Astrocyte of the cerebellum (primary cell): Measurements from ENCODE around the gene TMEFF2.

ENCODE experiments used
- DNase-seq: peaks from one replicate; pipeline ENCODE4 v3.0.0-alpha.2; 2011; ENCODE audit warnings: low read depth
- H3K4me3 ChIP-seq: 2 replicates; pipeline ENCODE4 v1.5.1; 2011; ENCODE audit warnings: mild to moderate bottlenecking, low read depth, low read length, moderate library complexity
- in situ Hi-C: cut with HindIII; loops from 2 replicates; pipeline ENCODE4 v1.10.0; 2017; ENCODE audit warnings: low sequenced_read_pairs
- TF ChIP-seq, protein P1 (sequence below): IDR thresholded peaks from 2 replicates; pipeline ENCODE4 v1.5.1; 2012; ENCODE audit warnings: low read length, low read depth, moderate library complexity, mild to moderate bottlenecking; ENCODE audit errors: missing control alignments

Gene TMEFF2

DNA sequence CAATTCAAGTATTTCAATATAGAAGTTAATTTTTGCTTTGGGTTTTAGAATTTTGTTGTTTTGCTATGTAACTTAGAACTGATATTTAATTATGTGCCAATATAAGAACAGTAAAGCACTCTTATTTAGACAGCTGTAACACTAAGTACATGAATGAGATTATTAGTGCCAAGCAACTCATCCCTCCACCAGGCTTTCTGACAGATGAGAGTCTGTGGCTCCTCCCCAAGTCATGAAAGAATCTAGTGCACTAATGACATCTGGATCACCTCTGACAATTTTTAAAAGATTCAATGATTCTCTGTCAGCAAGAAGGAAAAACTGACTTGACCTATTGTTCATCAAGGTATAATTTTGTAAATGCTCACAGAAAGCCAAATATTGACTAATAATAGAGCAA, 67.8 kb downstream of the TMEFF2 start:
- H3K4me3 ChIP-seq, result no peak overlapping the region
- no peak for DNase-seq
- TF ChIP-seq, protein P1, sequence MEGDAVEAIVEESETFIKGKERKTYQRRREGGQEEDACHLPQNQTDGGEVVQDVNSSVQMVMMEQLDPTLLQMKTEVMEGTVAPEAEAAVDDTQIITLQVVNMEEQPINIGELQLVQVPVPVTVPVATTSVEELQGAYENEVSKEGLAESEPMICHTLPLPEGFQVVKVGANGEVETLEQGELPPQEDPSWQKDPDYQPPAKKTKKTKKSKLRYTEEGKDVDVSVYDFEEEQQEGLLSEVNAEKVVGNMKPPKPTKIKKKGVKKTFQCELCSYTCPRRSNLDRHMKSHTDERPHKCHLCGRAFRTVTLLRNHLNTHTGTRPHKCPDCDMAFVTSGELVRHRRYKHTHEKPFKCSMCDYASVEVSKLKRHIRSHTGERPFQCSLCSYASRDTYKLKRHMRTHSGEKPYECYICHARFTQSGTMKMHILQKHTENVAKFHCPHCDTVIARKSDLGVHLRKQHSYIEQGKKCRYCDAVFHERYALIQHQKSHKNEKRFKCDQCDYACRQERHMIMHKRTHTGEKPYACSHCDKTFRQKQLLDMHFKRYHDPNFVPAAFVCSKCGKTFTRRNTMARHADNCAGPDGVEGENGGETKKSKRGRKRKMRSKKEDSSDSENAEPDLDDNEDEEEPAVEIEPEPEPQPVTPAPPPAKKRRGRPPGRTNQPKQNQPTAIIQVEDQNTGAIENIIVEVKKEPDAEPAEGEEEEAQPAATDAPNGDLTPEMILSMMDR, result no peak
- in situ Hi-C loops, result no loop called here

DNA sequence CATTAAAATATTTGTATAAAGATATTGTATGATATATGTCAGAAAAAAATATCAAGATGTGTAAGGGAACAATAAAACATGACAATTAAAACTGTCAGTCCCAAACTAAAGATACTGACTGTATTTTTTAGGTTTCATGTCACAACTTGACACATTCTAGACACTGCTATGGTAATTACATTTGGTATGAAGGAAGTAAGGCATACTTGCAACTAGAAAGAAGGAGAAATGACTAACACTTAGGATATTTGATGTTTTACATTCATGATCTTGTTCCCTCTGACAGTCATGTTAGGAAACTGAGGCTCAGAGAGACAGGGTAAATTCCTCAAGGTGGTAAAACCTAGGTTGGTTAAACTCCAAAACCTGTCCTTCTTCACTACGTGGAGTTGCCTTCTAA, 68.3 kb downstream of the TMEFF2 start:
- in situ Hi-C loops, result no loop called here
- DNase-seq, result no peak
- H3K4me3 ChIP-seq, result no peak overlapping the region
- TF ChIP-seq, protein P1, result no peak

DNA sequence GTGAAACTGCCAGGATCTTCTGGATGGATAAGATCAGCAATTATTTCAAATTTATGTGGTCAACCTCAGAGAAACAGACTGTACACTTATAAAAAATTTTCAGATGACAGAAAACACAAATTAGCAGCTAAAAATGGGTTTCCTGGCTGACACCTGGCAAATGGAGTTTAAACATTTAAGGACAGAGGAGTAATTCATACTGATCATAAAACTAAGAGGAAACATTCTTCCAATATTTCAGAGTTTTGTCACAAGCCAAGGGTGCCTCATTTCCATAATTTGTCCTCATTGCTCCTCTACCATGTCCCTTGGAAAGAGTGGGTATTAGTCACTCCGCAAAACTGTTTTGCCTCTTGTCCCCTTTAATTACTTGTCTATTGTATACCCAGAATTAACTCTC, 70.2 kb downstream of the TMEFF2 start:
- DNase-seq, result peak; percentile 32
- no peak overlapping the region for H3K4me3 ChIP-seq
- in situ Hi-C loops, result no loop called here
- TF ChIP-seq, protein P1, result no peak

DNA sequence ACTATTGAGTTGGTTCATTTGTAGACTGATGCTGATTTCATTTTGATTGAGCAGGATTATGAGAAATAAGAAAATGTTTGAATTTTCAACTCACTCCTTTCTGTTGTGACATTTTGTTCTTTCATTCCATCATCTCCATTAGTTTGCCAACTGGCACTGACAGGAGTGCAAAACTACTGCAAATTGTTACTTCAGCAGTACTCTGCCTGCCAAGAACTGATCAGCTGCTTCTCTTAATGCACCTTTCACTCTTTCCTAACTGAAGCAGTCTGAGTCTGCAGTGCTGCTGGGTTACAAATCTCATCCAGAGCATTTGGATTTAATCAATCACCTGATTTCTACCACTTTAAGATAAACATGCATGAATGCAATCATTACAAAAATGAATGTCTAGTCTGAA, 70.9 kb downstream of the TMEFF2 start:
- TF ChIP-seq, protein P1, result no peak
- in situ Hi-C loops, result no loop called here
- DNase-seq, result no peak
- no peak overlapping the region for H3K4me3 ChIP-seq

DNA sequence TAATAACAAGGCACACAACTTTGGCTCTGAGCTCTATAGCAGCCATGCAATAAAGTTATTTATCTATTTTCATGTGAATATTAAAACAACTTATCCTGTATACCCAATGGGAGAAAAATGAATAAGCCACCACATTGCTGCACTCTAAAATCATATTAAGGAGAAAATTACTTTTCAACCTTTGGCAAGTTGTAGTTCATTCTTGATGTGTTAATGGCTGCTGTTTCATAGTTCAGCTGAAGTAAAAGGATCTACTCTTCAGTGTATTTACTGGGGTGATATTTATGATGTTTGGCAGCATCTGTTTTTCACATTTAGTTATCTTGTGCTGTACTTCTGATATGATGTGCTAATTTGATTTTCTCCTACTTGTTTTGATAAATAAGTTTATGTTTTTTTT, 71.8 kb downstream of the TMEFF2 start:
- TF ChIP-seq, protein P1, result no peak
- DNase-seq, result no peak
- no peak overlapping the region for H3K4me3 ChIP-seq
- in situ Hi-C loops, result no loop called here

DNA sequence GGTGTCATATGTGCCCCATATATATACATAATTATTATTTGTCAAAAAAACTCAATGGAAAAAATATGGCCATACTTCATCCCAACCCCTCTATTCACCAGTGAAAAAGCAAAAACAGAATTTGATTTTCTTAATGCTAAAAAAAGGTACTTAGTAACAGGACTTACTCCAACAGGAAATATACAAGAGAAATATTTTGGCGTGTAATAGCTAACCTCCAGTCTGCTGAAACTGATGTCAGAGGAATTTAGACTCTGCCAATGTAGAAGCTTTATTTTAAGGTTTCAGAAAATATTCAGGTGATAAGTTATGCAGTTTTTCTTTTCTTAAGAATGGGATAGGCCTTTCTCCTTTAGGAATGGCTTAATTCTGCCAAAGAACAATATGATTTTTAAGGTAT, 72.6 kb downstream of the TMEFF2 start:
- in situ Hi-C loops, result no loop called here
- no peak overlapping the region for H3K4me3 ChIP-seq
- TF ChIP-seq, protein P1, result no peak
- no peak for DNase-seq

DNA sequence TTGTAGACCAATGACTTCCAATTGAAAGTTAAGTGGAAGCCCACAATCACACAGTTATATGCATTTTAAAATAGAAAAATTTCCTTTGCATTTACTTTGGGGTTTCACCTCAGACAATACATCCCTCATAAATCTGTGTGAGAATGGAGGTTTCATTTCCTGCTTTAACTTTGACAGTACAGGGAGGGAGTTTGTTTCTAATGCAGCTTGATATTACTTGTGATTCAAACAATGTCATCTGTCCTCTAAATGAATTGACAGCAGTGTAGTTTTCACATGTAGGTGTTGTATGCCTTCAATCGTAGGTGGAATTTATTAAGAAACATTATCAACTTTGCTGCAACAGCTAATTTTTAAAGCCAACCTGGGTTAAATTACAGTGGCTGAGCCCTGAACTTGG, 75.2 kb downstream of the TMEFF2 start:
- H3K4me3 ChIP-seq, result no peak overlapping the region
- no peak for DNase-seq
- in situ Hi-C loops, result no loop called here
- TF ChIP-seq, protein P1, result no peak
